Measurements from ENCODE around the gene LIN52. TPM values are rescaled to one million over a fixed set of nuclear protein-coding genes. Genes with fewer than 3 reads are reported as not detected.

LIN52 gene
- total and polyA plus RNA-seq, 2 of the 8 experiments (the other 6 are each of a cell fraction or from before 2014, with no cell fraction given): 6.8 to 11.6 TPM

DNA sequence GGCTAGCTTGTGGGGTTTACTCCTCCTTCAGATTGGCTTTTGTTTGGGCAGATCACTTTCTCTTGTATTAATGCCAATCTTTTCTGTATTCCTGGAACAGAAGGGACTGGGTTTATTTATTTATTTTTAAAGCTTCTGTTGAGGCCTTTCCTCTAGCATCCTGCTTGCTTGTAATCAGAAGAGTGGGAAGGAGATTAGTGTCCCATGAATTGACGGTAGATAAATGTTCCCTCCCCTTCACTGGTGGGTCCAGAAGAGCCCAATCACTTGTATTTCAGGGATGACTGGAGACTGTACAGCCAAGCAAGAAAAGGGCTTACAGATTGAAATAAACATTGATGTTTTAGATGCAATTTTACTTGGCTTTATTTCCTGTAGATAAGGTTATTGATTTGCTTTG lies 71.0 kb downstream of the LIN52 start:
- WGBS, 2 experiments (ENCODE audit: extremely low coverage in 1 of 2, insufficient coverage in 1 of 2, insufficient read length in 1 of 2, insufficient replicate concordance in 2 of 2, low coverage in 1 of 2, low lambda C conversion rate in 2 of 2, missing lambda C conversion rate in 1 of 2): 75% methylated on average over 1 of the region's 1 CpG; no CpG with 5 or more reads in 1 of the 2 experiments
- Histone ChIP-seq H3K4me3 (ENCODE audit: extremely low read depth in 1 of 4, insufficient read depth in 2 of 4, low read depth in 3 of 4, low read length in 4 of 4) (no peak overlapping the region), H3K36me3 (ENCODE audit: control insufficient read depth in 2 of 4, insufficient read depth in 4 of 4, low read length in 3 of 4) (no peaks in the 10 kb centered on the region), H2BK5ac (ENCODE audit: low read depth, low read length) (no peak overlapping the region), H2BK12ac (ENCODE audit: low read depth, low read length) (no peak overlapping the region), H3K4me1 (replicated peaks in 1 of 4; ENCODE audit: control insufficient read depth in 3 of 4, insufficient read depth in 4 of 4, low read length in 3 of 4) (peaks cover 0 to 2% (median 0%) of the 10 kb centered on the region in 4 experiments; a peak in 1 of 7 replicates), H3K79me2 (ENCODE audit: control insufficient read depth in 1 of 2, insufficient read depth in 2 of 2, low read length in 2 of 2) (no peaks in the 10 kb centered on the region), H3K18ac (ENCODE audit: extremely low read depth, low read length) (no peak overlapping the region), H2AFZ (ENCODE audit: low read length) (no peak overlapping the region), H3K9me3 (ENCODE audit: insufficient read depth in 2 of 2, low read depth in 1 of 2, low read length in 1 of 2) (no peaks in the 10 kb centered on the region), H2BK15ac (ENCODE audit: low read length) (no peak overlapping the region), H4K8ac (ENCODE audit: extremely low read depth, insufficient read depth, low read length) (no peak overlapping the region), H2BK20ac (ENCODE audit: low read length) (no peak overlapping the region), H4K20me1 (replicated peaks in 1 of 2; ENCODE audit: control insufficient read depth in 1 of 2, insufficient read depth in 2 of 2, low read length in 2 of 2) (no peaks in the 10 kb centered on the region), H3K79me1 (ENCODE audit: low read depth, low read length) (no peaks in the 10 kb centered on the region), H4K91ac (replicated peaks; ENCODE audit: insufficient read length, low read length) (no peak overlapping the region), H3K56ac (replicated peaks; ENCODE audit: insufficient read length, low read depth, low read length) (no peak overlapping the region), H3K4me2 (ENCODE audit: insufficient read depth in 1 of 2, low read depth in 2 of 2, low read length in 2 of 2) (no peak overlapping the region), H3K23me2 (ENCODE audit: low read depth, low read length) (no peaks in the 10 kb centered on the region), H3K9ac (replicated peaks in 1 of 4; ENCODE audit: extremely low read depth in 1 of 4, low read depth in 3 of 4, low read length in 3 of 4) (no peak overlapping the region), H3K27me3 (replicated peaks in 1 of 4; ENCODE audit: control insufficient read depth in 3 of 4, extremely low read depth in 1 of 4, insufficient read depth in 3 of 4, low read length in 3 of 4) (peaks cover 0 to 1% (median 0%) of the 10 kb centered on the region in 4 experiments; a peak in 1 of 7 replicates), H3K14ac (ENCODE audit: insufficient read length) (no peak overlapping the region), H3K27ac (ENCODE audit: low read depth, low read length) (no peak overlapping the region), H2BK120ac (replicated peaks; ENCODE audit: low read depth, low read length) (no peak overlapping the region), H3K4ac (replicated peaks; ENCODE audit: insufficient read length, low read depth, low read length) (no peak overlapping the region), H4K5ac (ENCODE audit: insufficient read length, low read depth, low read length) (no peak overlapping the region), H3K23ac (ENCODE audit: insufficient read length) (no peak overlapping the region), H2AK5ac (ENCODE audit: low read depth, low read length) (no peak overlapping the region)
- DNase-seq (ENCODE audit: low read depth in 1 of 2, low spot score in 2 of 2): no peak
- FAIRE-seq: no peak
- ChIA-PET POLR2A (ENCODE audit: partially characterized antibody) (interaction anchor here (1.8 kb wide), 1 partner anchor 11 kb away, joined by 7 read pairs; no protein-coding TSS in a partner anchor), CTCF (ENCODE audit: partially characterized antibody) (interaction anchor here (1.1 to 1.5 kb wide), 2 partner anchors 18 to 32 kb away, joined by 3 to 4 read pairs; no protein-coding TSS in a partner anchor)
- TF ChIP-seq YY1 (IDR thresholded peaks at IDR 0.05; ENCODE audit: low read depth, low read length): no peak
- no peak for TF ChIP-seq GABPA (IDR thresholded peaks at IDR 0.05; ENCODE audit: borderline replicate concordance, insufficient read depth, low read length)
- no peak for TF ChIP-seq EZH2 (IDR thresholded peaks at IDR 0.05; ENCODE audit: low read depth, low read length, severe bottlenecking)
- no peak for TF ChIP-seq HDAC2 (IDR thresholded peaks at IDR 0.05; ENCODE audit: borderline replicate concordance in 1 of 2, low read depth in 2 of 2, low read length in 2 of 2)
- TF ChIP-seq KDM1A (IDR thresholded peaks at IDR 0.05; ENCODE audit: borderline replicate concordance, low read length): no peak
- TF ChIP-seq CEBPB (IDR thresholded peaks at IDR 0.05; ENCODE audit: low read depth, low read length): no peak
- no peak for TF ChIP-seq KDM4A (IDR thresholded peaks at IDR 0.05; ENCODE audit: low read depth, low read length, severe bottlenecking)
- TF ChIP-seq POU5F1 (IDR thresholded peaks at IDR 0.05; ENCODE audit: low read depth, low read length): no peak
- TF ChIP-seq TBP (IDR thresholded peaks at IDR 0.05; ENCODE audit: low read depth, low read length): no peak
- TF ChIP-seq RXRA (IDR thresholded peaks at IDR 0.05; ENCODE audit: insufficient read depth, low read depth, low read length): no peak
- no peak for TF ChIP-seq SIX5 (IDR thresholded peaks at IDR 0.05; ENCODE audit: low read depth, low read length)
- TF ChIP-seq RNF2 (IDR thresholded peaks at IDR 0.05; ENCODE audit: borderline replicate concordance, low read depth, low read length, missing control alignments, poor library complexity, severe bottlenecking): no peak
- no peak for TF ChIP-seq FOSL1 (IDR thresholded peaks at IDR 0.05; ENCODE audit: insufficient read depth, low read depth, low read length)
- no peak for TF ChIP-seq NRF1 (IDR thresholded peaks at IDR 0.05; ENCODE audit: low read depth, low read length)

All from H1 (cell line).